ENCODE measurements around the gene KRT31.
"Not testable (repeated sequence)": the region's sequence is repeated elsewhere in the genome, so short reads cannot be mapped to it uniquely, and the experiment has no call there.

KRT31 gene

DNA sequence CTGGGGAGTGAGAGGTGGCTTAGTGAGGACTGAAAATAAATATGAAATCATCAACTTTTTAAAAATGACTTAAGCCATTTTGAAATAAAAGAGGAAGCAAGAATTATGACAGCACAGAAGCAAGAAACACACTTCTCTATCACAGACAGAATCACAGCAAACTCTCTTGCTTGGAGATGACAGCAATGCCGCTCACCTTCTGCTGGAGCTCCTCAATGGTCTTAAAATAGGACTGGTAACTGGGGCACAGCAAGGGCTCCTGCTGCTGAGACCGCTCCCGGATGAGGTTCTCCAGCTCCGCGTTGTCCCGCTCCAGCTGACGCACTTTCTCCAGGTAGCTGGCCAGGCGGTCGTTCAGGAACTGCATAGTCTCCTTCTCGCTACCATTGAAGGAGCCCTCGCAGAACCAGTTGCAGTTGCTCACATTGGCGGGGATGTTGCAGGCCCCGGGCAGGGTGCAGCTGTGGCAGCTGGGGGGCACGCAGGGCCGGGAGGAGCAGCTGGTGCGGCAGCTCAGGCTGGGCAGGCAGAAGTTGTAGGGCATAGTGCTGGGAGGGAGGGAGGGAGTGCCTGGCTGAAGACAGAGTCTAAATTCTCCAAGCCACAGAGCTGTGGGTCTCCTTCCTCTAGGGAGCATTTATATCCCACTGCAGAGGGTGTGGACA, at the start of gene KRT31:
TSS of gene KRT31 (minus strand) at position 613 of the 665 bp plus-strand sequence. CDS start at position 544, 69 bp downstream.
- DNase-seq (ENCODE audit: low spot score): no peak

GRCh38 chr17:41446806-41447205, 49.4 kb upstream of the KRT31 start:
- no peak for DNase-seq (ENCODE audit: low spot score)

- DNase-seq (ENCODE audit: low spot score): no peak
Measured at GRCh38 chr17:41444640-41445039, 47.2 kb upstream of the KRT31 start.

GRCh38 chr17:41444186-41444585, 46.8 kb upstream of the KRT31 start:
- no peak for DNase-seq (ENCODE audit: low spot score)

GRCh38 chr17:41442739-41443138, 45.3 kb upstream of the KRT31 start:
- no peak for DNase-seq (ENCODE audit: low spot score)

- DNase-seq (ENCODE audit: low spot score): no peak
Measured at GRCh38 chr17:41440531-41441033, 43.2 kb upstream of the KRT31 start, which contains the start of gene KRT38. TSS of gene KRT38 (minus strand) at chr17:41440983. CDS start at chr17:41440921, 62 bp downstream.

GRCh38 chr17:41439375-41439774, 42.0 kb upstream of the KRT31 start:
- no peak for DNase-seq (ENCODE audit: low spot score)

- DNase-seq (ENCODE audit: low spot score): no peak
Measured at GRCh38 chr17:41437769-41438168, 40.4 kb upstream of the KRT31 start.

DNA sequence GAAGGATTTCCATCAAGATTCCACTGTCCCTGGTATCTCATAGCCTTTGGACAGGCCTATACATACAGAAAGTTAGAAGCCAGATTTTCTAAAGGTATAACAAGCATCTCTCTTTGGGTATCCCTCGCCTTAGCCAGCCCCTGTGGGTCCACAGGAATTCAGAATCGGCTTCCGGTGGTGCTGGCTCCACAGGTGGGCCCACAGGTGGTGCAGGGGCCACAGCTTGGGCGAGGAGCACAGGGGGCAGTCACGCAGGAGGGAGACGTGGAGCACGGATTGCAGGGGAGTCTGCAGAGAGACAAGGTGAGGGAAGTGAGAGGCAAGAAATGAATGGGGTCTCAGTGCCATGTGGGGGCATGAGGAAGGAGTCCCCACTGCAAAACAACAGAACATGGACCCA, 39.8 kb upstream of the KRT31 start:
- no peak for DNase-seq (ENCODE audit: low spot score)

DNA sequence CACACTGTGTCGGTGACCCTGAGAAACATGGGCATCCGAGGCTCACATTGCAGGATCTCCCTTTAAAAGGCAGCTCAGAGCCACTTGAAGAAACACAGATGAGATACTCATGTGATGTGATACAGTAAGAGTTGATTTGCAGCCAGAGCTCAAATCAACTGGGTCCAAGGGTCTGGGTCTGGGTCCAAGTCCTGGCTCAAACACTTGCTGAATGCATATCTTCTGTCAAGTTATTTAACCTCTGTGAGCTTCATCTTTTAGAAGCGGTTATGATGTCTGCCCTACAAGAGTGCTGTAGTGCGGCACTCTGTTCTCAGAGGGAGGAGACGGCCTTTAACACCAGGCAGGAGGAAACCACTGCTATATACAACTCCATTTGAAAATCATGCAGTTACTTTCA, 37.0 kb upstream of the KRT31 start:
- DNase-seq (ENCODE audit: low spot score): no peak

GRCh38 chr17:41434005-41434404, 36.6 kb upstream of the KRT31 start:
- no peak for DNase-seq (ENCODE audit: low spot score)

- DNase-seq (ENCODE audit: low spot score): no peak
Measured at GRCh38 chr17:41433586-41433985, 36.2 kb upstream of the KRT31 start.

- not testable (repeated sequence) for DNase-seq (ENCODE audit: low spot score)
Measured at GRCh38 chr17:41430376-41430775, 33.0 kb upstream of the KRT31 start.

DNA sequence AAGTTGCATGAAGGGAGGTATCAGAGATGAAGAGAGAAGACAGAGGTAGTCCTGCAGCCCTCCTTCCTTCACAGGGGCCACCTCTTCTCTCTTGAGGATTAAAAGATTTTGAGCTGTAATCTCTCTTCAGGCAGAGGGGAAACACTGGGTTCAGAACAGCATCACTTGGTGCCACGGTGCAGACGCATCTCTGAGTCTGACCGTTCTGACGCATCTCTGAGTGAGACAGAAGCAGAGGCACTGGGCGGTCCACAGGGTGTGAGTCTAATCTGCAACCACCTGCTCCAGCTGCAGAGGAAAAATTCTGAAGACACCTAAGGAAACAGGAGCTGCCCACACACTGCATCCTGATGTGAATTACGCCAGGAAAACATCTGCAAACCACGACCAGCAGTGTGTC, 32.3 kb upstream of the KRT31 start:
- DNase-seq (ENCODE audit: low spot score): no peak

DNA sequence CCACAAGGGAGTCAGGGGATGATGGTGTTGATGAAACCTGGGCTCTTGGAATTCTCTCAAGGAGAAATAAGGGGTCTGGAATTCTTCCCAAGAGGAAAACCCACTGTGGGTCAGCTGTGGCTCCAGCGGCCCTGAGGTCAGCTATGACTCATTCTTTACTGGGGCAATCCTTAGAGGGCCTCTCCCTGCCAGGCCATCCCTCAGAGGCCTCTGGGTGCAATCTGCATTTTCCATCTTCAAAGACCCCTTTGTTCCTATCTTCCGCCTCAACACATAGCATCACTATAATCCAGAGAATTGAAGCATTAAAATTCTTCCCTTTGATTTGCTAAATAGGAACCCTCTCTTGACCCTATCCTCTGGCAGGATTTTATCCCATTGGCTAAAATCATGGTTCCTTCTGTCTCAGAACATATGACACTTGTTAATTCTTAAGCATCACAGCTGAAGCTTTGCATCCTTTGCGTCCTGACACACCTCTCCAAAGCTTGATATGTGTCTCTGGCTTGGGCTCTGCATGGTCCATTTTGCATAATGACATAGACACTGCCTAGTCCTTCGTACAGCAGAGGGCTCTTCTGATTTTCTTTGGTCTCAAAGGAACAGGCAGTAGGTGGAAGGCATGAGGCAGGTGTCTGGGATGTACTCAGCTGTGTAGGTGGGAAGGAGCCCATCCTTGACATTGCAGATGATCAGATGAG, 31.3 kb upstream of the KRT31 start:
- no peak for DNase-seq (ENCODE audit: low spot score)

DNA sequence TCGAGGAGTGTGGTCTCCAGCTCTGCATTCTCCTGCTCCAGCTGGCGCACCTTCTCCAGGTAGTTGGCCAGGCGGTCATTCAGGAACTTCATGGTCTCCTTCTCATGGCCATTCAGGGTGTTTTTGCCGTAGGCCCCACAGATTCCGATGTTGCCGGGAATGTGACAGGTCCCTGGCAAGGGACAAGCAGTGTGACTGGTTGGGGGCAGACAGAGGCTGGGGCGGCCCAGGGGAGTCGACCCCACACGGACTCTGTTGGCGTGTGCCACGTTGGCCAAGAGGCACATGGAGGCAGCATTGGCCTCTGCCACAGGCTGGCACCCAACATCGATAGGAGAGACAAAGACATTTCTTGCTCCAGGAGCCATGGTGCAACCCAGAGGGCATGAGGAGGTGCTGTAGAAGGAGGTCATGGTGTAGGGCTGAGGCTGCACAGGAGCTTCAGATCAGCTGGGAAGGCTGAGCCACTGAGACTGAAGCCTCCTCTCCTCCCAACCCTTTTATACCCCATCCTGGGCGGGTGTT, 26.8 kb upstream of the KRT31 start, which contains the start of gene KRT37:
TSS of gene KRT37 (minus strand) at position 475 of the 525 bp plus-strand sequence. CDS start at position 413, 62 bp downstream.
- DNase-seq (ENCODE audit: low spot score): no peak

DNA sequence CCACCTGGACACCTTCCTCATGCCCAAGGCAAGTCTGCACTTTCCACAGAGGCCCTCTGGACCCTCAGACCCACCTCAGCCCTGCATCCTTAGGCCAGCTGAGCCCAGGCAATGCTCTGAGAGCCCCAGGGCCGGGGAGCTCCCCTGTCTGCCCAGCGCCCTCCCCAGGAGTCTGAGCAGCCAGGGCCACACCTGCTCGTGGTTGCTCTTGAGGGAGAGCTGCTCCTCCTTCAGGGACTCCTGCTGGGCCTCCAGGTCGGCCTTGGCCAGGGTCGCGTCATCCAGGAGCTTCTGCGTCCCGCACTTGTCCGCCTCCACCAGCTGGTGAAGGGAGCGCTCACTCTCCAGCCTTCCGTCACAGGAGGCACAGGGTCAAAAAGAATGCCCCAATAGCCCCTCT, 25.2 kb upstream of the KRT31 start:
- DNase-seq (ENCODE audit: low spot score): not testable (repeated sequence)

- DNase-seq (ENCODE audit: low spot score): no peak
Measured at GRCh38 chr17:41421617-41422016, 24.2 kb upstream of the KRT31 start.

- DNase-seq (ENCODE audit: low spot score): no peak
Measured at GRCh38 chr17:41421116-41421515, 23.7 kb upstream of the KRT31 start.

GRCh38 chr17:41420134-41420533, 22.7 kb upstream of the KRT31 start:
- DNase-seq (ENCODE audit: low spot score): no peak

DNA sequence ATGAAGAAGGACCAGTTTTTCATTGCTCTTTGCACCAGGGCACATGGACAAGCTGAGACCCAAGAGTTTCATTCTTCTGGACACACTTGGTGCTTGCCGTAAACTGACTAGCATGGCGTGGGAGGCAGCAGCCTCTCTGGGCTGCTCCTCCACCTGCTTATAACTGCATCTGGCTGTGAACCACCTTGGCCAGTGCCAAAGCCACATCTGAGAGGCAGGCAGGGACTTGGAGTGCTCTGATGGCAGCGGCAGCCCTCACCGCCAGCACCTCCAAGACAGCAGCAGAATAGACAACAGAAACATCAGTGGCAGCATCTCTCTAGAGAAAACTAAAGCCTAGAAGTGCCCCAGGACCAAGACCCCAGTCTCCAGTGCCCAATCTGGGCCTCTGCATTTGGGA, 22.3 kb upstream of the KRT31 start:
- no peak for DNase-seq (ENCODE audit: low spot score)

- no peak for DNase-seq (ENCODE audit: low spot score)
Measured at GRCh38 chr17:41418116-41418860, 20.9 kb upstream of the KRT31 start.
